ENCODE results near the gene NPBWR2. TPM values are rescaled to one million over a fixed set of nuclear protein-coding genes. Genes with fewer than 3 reads are reported as not detected.

Gene NPBWR2
- total RNA-seq, 1 experiment from 2014 or later, result not detected

DNA sequence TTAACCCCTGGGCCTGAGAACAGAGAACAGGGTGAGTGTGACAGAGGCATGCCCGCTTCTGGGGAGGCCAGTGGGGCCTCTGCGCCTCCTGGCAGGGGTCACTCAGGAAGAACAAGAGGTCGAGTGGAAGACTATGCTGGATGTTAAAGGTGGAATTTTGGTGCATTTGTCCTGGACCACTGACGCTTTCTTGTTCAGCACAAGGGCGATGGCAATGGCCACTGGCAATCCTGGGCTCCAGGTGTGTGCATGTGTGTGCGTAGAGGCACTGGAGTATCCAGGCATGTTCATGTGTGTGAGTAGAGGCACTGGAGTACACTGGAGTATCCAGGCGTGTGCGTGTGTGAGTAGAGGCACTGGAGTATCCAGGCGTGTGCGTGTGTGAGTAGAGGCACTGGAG, 23.5 kb upstream of the NPBWR2 start:
- TF ChIP-seq RELA (CRISPR knock-in tag; IDR thresholded peaks at IDR 0.05; ENCODE audit: borderline replicate concordance) (no peak), HMGA2 (CRISPR knock-in tag; IDR thresholded peaks at IDR 0.05) (no peak)
- TF ChIP-seq, protein P1, sequence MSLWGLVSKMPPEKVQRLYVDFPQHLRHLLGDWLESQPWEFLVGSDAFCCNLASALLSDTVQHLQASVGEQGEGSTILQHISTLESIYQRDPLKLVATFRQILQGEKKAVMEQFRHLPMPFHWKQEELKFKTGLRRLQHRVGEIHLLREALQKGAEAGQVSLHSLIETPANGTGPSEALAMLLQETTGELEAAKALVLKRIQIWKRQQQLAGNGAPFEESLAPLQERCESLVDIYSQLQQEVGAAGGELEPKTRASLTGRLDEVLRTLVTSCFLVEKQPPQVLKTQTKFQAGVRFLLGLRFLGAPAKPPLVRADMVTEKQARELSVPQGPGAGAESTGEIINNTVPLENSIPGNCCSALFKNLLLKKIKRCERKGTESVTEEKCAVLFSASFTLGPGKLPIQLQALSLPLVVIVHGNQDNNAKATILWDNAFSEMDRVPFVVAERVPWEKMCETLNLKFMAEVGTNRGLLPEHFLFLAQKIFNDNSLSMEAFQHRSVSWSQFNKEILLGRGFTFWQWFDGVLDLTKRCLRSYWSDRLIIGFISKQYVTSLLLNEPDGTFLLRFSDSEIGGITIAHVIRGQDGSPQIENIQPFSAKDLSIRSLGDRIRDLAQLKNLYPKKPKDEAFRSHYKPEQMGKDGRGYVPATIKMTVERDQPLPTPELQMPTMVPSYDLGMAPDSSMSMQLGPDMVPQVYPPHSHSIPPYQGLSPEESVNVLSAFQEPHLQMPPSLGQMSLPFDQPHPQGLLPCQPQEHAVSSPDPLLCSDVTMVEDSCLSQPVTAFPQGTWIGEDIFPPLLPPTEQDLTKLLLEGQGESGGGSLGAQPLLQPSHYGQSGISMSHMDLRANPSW (CRISPR knock-in tag; conservative IDR thresholded peaks at IDR 0.05; ENCODE audit: low read depth), result no peak
- TF ChIP-seq, protein P2, sequence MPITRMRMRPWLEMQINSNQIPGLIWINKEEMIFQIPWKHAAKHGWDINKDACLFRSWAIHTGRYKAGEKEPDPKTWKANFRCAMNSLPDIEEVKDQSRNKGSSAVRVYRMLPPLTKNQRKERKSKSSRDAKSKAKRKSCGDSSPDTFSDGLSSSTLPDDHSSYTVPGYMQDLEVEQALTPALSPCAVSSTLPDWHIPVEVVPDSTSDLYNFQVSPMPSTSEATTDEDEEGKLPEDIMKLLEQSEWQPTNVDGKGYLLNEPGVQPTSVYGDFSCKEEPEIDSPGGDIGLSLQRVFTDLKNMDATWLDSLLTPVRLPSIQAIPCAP (CRISPR knock-in tag; IDR thresholded peaks at IDR 0.05), result no peak
- CTCF ChIA-PET, result interaction anchor here (1.0 kb wide), 1 partner anchor 28 kb away, joined by 4 read pairs; no protein-coding TSS in a partner anchor
- H3K27me3 Mint-ChIP-seq (ENCODE audit: low read depth), result 0 out of 2 replicates have a peak, but pooled peaks cover 4% of the 10 kb centered on the region
- no peak overlapping the region for H3K27ac Mint-ChIP-seq
- peaks cover 20% of the 10 kb centered on the region for H3K9me3 Mint-ChIP-seq
- ATAC-seq (no peak), DNase-seq (ENCODE audit: low spot score) (no peak)
- H3K4me3 Mint-ChIP-seq, result no peak overlapping the region
- 0 out of 2 replicates have a peak, but pooled peaks cover 3% of the 10 kb centered on the region for H3K36me3 Mint-ChIP-seq
- H3K4me1 Mint-ChIP-seq, result peaks cover 2% of the 10 kb centered on the region; the same call in 1 of the 2 replicates
- POLR2A ChIA-PET, result no interaction called here

DNA sequence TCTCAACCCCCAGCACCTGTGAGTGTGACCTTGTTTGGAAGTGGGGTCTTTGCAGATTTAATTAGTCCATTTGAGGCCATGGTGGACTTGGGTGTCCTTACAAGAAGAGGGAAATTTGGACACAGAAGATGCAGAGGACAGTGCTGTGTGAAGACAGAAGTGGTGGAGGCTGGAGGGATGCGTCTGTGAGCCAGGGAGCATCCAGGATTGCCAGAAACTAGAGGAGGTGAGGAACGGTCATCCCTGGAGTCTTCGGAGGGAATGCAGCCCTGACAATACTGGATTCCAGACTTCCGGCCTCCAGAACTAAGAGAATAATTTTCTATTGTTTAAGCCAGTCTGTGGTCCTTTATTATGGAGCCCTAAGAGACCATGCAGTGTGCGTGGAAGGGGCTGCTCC, 22.9 kb upstream of the NPBWR2 start:
- H3K27me3 Mint-ChIP-seq (ENCODE audit: low read depth), result 0 out of 2 replicates have a peak, but pooled peaks cover 4% of the 10 kb centered on the region
- ChIA-PET POLR2A (no interaction called here), CTCF (interaction anchor here (0.7 kb wide), 1 partner anchor 46 kb away, joined by 4 read pairs; no protein-coding TSS in a partner anchor)
- peaks cover 23% of the 10 kb centered on the region for H3K9me3 Mint-ChIP-seq
- no peak overlapping the region for H3K27ac Mint-ChIP-seq
- 0 out of 2 replicates have a peak, but pooled peaks cover 3% of the 10 kb centered on the region for H3K36me3 Mint-ChIP-seq
- H3K4me1 Mint-ChIP-seq, result peaks cover 2% of the 10 kb centered on the region; the same call in 1 of the 2 replicates
- ATAC-seq (no peak), DNase-seq (ENCODE audit: low spot score) (no peak)
- TF ChIP-seq NR2C2 (CRISPR knock-in tag; IDR thresholded peaks at IDR 0.05) (no peak), MYBL2 (CRISPR knock-in tag; IDR thresholded peaks at IDR 0.05) (no peak), ESRRA (CRISPR knock-in tag; IDR thresholded peaks at IDR 0.05; ENCODE audit: borderline replicate concordance) (no peak), MXD4 (CRISPR knock-in tag; IDR thresholded peaks at IDR 0.05; ENCODE audit: borderline replicate concordance) (no peak), ZNF121 (CRISPR knock-in tag; IDR thresholded peaks at IDR 0.05) (no peak), ZNF396 (CRISPR knock-in tag; IDR thresholded peaks at IDR 0.05; ENCODE audit: borderline replicate concordance) (no peak), NFYB (CRISPR knock-in tag; conservative IDR thresholded peaks at IDR 0.05; ENCODE audit: low read depth) (no peak), HMGA2 (CRISPR knock-in tag; IDR thresholded peaks at IDR 0.05) (no peak), ATF1 (CRISPR knock-in tag; IDR thresholded peaks at IDR 0.05) (no peak), ZNF317 (CRISPR knock-in tag; IDR thresholded peaks at IDR 0.05; ENCODE audit: borderline replicate concordance, low read depth) (no peak), ZNF232 (CRISPR knock-in tag; IDR thresholded peaks at IDR 0.05) (no peak), GTF2I (CRISPR knock-in tag; conservative IDR thresholded peaks at IDR 0.05) (no peak)
- TF ChIP-seq, protein P3, sequence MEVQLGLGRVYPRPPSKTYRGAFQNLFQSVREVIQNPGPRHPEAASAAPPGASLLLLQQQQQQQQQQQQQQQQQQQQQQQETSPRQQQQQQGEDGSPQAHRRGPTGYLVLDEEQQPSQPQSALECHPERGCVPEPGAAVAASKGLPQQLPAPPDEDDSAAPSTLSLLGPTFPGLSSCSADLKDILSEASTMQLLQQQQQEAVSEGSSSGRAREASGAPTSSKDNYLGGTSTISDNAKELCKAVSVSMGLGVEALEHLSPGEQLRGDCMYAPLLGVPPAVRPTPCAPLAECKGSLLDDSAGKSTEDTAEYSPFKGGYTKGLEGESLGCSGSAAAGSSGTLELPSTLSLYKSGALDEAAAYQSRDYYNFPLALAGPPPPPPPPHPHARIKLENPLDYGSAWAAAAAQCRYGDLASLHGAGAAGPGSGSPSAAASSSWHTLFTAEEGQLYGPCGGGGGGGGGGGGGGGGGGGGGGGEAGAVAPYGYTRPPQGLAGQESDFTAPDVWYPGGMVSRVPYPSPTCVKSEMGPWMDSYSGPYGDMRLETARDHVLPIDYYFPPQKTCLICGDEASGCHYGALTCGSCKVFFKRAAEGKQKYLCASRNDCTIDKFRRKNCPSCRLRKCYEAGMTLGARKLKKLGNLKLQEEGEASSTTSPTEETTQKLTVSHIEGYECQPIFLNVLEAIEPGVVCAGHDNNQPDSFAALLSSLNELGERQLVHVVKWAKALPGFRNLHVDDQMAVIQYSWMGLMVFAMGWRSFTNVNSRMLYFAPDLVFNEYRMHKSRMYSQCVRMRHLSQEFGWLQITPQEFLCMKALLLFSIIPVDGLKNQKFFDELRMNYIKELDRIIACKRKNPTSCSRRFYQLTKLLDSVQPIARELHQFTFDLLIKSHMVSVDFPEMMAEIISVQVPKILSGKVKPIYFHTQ (CRISPR knock-in tag; IDR thresholded peaks at IDR 0.05), result no peak
- TF ChIP-seq, protein P4, sequence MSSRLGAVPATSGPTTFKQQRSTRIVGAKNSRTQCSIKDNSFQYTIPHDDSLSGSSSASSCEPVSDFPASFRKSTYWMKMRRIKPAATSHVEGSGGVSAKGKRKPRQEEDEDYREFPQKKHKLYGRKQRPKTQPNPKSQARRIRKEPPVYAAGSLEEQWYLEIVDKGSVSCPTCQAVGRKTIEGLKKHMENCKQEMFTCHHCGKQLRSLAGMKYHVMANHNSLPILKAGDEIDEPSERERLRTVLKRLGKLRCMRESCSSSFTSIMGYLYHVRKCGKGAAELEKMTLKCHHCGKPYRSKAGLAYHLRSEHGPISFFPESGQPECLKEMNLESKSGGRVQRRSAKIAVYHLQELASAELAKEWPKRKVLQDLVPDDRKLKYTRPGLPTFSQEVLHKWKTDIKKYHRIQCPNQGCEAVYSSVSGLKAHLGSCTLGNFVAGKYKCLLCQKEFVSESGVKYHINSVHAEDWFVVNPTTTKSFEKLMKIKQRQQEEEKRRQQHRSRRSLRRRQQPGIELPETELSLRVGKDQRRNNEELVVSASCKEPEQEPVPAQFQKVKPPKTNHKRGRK (CRISPR knock-in tag; IDR thresholded peaks at IDR 0.05; ENCODE audit: borderline replicate concordance), result no peak
- H3K4me3 Mint-ChIP-seq, result no peak overlapping the region

Data from WTC11 (cell line).